ENCODE data around the gene PCBP3. TPM values are rescaled to one million over a fixed set of nuclear protein-coding genes. Genes with fewer than 3 reads are reported as not detected.
"Not testable (repeated sequence)": the region's sequence is repeated elsewhere in the genome, so short reads cannot be mapped to it uniquely, and the experiment has no call there.

Gene PCBP3
- total RNA-seq, 1 donor from 2014 or later, result 7.6 TPM

DNA sequence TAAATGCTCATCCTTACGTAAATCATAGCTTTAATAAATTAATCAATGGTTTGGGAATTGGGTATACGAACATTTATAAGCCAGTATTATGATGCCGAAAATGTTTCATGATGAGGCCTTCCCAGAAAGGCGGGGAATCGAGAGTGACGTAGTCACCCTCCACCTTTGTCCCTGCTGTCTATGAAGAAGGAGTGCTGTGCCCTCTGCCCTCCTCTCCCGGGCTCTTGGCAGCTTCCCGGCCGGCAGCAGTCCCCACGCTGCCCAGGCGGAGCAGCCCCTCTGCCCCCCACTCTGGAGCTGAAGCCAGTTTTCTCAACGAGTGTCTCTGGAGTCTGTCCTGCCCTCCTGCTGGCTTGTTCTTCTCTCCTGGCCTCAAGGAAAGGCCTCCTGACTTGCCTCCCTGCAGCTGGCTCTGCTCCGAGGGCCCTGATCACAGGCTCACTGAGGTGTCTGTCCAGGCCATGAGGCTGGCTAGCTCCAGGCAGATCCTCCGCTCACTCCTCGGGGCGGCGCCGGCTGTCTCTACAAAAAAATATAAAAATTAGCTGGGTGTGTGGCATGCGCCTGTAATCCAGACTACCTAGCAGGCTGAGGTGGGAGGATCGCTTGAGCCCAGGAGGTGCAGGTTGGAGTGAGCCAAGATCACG is 187.3 kb downstream of the PCBP3 start:
- Mint-ChIP-seq H3K4me1 (ENCODE audit: unreplicated experiment) (peaks cover 27% of the 10 kb centered on the region), H3K9me3 (ENCODE audit: unreplicated experiment) (no peaks in the 10 kb centered on the region), H3K36me3 (ENCODE audit: unreplicated experiment) (no peaks in the 10 kb centered on the region), H3K27ac (ENCODE audit: unreplicated experiment) (no peak overlapping the region), H3K4me3 (ENCODE audit: unreplicated experiment) (no peak overlapping the region), H3K27me3 (ENCODE audit: unreplicated experiment) (no peaks in the 10 kb centered on the region)
- TF ChIP-seq, protein P1, sequence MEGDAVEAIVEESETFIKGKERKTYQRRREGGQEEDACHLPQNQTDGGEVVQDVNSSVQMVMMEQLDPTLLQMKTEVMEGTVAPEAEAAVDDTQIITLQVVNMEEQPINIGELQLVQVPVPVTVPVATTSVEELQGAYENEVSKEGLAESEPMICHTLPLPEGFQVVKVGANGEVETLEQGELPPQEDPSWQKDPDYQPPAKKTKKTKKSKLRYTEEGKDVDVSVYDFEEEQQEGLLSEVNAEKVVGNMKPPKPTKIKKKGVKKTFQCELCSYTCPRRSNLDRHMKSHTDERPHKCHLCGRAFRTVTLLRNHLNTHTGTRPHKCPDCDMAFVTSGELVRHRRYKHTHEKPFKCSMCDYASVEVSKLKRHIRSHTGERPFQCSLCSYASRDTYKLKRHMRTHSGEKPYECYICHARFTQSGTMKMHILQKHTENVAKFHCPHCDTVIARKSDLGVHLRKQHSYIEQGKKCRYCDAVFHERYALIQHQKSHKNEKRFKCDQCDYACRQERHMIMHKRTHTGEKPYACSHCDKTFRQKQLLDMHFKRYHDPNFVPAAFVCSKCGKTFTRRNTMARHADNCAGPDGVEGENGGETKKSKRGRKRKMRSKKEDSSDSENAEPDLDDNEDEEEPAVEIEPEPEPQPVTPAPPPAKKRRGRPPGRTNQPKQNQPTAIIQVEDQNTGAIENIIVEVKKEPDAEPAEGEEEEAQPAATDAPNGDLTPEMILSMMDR (IDR thresholded peaks at IDR 0.05), result no peak
- DNase-seq (ENCODE audit: extremely low spot score, unreplicated experiment), result peak; percentile 78

DNA sequence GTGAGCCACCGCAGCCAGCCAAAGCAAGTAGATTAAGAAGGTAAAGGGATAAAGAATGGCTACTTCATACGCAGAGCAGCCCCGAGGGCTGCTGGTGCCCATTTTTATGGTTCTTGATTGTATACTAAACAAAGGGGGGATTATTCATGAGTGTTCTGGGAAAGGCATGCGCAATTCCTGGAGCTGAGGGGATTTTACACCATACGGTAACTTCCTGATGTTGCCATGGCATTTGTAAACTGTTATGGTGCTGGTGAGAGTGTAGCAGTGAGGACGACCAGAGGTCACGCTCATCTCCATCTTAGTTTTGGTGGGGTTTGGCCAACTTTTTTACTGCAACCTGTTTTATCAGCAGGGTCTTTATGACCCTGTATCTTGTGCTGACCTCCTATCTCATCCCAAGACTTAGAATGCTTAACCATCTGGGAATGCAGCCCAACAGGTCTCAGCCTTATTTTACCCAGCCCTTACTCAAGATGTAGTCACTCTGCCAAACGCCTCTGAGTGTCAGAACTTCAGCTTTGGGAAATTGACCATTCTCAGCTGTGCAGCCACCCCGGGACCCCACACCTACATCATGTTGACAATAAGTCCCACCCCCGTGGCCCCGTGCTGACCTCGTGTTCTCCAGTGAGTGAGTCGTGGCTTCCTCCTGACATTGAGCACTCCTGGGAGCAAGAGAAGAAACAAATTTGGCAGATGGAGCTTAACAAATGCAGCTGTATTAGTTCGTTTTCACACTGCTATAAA is 188.6 kb downstream of the PCBP3 start:
- Mint-ChIP-seq H3K4me3 (ENCODE audit: unreplicated experiment) (no peak overlapping the region), H3K27me3 (ENCODE audit: unreplicated experiment) (no peaks in the 10 kb centered on the region), H3K36me3 (ENCODE audit: unreplicated experiment) (no peaks in the 10 kb centered on the region), H3K27ac (ENCODE audit: unreplicated experiment) (peak overlapping the region; percentile 38), H3K9me3 (ENCODE audit: unreplicated experiment) (no peaks in the 10 kb centered on the region), H3K4me1 (ENCODE audit: unreplicated experiment) (peaks cover 35% of the 10 kb centered on the region)
- peak; percentile 64 for DNase-seq (ENCODE audit: extremely low spot score, unreplicated experiment)
- TF ChIP-seq, protein P1 (IDR thresholded peaks at IDR 0.05), result no peak

DNA sequence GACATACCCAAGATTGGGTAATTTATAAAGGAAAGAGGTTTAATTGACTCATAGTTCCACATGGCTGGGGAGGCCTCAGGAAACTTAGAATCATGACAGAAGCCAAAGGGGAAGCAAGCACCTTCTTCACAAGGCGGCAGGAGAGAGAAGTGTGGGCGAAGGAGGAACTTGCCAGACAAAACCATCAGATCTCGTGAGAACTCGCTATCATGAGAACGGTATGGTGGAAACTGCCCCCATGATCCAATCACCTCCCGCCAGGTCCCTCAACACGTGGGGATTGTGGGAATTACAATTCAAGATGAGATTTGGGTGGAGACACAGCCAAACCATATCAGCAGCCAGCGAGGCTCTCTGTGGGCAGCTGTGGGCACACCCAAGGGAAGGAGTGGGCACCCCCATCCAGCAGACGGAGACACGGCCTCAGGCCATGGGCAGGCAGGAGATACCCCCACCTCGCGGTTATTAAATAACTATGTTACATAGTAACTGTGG is 189.3 kb downstream of the PCBP3 start:
- peak; percentile 53 for DNase-seq (ENCODE audit: extremely low spot score, unreplicated experiment)
- not testable (repeated sequence) for H3K36me3 Mint-ChIP-seq (ENCODE audit: unreplicated experiment); H3K4me3 Mint-ChIP-seq (ENCODE audit: unreplicated experiment); H3K9me3 Mint-ChIP-seq (ENCODE audit: unreplicated experiment); H3K27me3 Mint-ChIP-seq (ENCODE audit: unreplicated experiment)
- Mint-ChIP-seq H3K4me1 (ENCODE audit: unreplicated experiment) (peaks cover 37% of the 10 kb centered on the region), H3K27ac (ENCODE audit: unreplicated experiment) (peak overlapping the region; percentile 38)

DNA sequence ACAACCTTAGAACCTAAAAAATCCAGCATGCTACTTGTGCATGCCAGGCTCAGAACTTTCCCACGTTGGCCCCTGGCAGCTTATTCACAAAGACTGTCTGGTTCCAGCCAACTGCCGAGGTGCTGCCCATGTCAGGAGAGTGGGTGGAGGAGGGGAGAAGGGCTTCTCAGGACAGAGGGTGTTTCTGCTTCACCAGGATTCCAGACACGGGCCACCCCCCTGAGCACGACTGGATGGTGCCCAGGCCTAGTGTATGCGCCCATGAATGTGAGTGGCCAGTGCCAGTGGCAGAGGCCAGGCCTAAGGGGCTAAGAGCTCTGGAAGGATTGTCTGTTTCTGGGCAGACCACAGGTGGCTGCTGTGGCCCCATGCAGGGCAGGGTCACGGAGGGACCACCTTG is 189.9 kb downstream of the PCBP3 start:
- Mint-ChIP-seq H3K27ac (ENCODE audit: unreplicated experiment) (no peak overlapping the region), H3K27me3 (ENCODE audit: unreplicated experiment) (no peaks in the 10 kb centered on the region), H3K4me1 (ENCODE audit: unreplicated experiment) (peaks cover 41% of the 10 kb centered on the region), H3K36me3 (ENCODE audit: unreplicated experiment) (no peaks in the 10 kb centered on the region), H3K9me3 (ENCODE audit: unreplicated experiment) (no peaks in the 10 kb centered on the region), H3K4me3 (ENCODE audit: unreplicated experiment) (no peak overlapping the region)
- peak; percentile 73 for DNase-seq (ENCODE audit: extremely low spot score, unreplicated experiment)
- TF ChIP-seq, protein P1 (IDR thresholded peaks at IDR 0.05), result no peak

DNA sequence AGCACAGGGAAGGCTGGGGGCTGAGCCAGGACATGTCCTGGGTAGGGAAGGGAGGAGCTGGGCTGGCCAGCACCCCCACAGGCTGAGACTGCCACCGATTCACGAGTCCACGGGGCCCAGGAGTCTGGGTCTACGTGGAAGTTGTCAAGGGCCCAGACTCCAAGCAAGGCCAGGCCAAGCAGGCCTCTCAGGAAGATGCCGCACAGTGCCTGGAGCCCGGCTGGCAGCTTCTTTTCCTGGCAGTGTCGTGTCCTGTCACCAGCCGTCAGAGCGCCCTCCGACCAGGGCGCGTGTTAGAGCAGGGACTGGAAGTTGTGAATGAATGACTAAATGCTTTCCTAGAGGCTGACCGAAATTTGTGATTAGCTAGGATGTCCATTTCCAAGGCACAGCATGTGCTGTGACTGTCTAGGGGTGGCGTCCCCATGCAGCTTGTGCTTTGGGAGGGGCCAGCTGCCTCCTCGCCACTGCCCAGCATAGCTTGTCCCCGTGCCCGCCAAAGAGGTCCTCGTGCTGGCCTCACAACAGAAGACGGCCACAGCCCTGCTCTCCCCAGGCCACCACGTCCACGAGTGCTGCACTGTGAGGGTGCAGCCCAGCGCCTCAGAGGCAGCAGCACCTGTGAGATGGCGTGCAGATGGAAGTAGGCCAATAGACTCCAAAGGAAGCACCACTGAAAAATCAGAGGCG is 190.6 kb downstream of the PCBP3 start:
- Mint-ChIP-seq H3K4me3 (ENCODE audit: unreplicated experiment) (no peak overlapping the region), H3K27ac (ENCODE audit: unreplicated experiment) (no peak overlapping the region), H3K4me1 (ENCODE audit: unreplicated experiment) (peaks cover 48% of the 10 kb centered on the region), H3K9me3 (ENCODE audit: unreplicated experiment) (no peaks in the 10 kb centered on the region), H3K36me3 (ENCODE audit: unreplicated experiment) (no peaks in the 10 kb centered on the region), H3K27me3 (ENCODE audit: unreplicated experiment) (no peaks in the 10 kb centered on the region)
- no peak for DNase-seq (ENCODE audit: extremely low spot score, unreplicated experiment)
- TF ChIP-seq, protein P1 (IDR thresholded peaks at IDR 0.05), result no peak
